ENCODE measurements around the gene UBE2E2.

UBE2E2 gene

GRCh38 chr3:23455084-23455483, 252.0 kb downstream of the UBE2E2 start:
- DNase-seq (ENCODE audit: low read depth): peak; percentile 79
- TF ChIP-seq CTCF (IDR thresholded peaks at IDR 0.05; ENCODE audit: low read depth, low read length) (no peak), MAX (IDR thresholded peaks at IDR 0.05; ENCODE audit: low read depth, low read length) (no peak), MYC (IDR thresholded peaks at IDR 0.05; ENCODE audit: low read depth, low read length) (no peak), POLR2A (IDR thresholded peaks at IDR 0.05; ENCODE audit: extremely low read depth, insufficient read length) (no peak)
- no peak overlapping the region for H3K4me3 ChIP-seq (ENCODE audit: low read depth, low read length)

GRCh38 chr3:23455775-23456174, 252.6 kb downstream of the UBE2E2 start:
- H3K4me3 ChIP-seq (ENCODE audit: low read depth, low read length): no peak overlapping the region
- TF ChIP-seq MYC (IDR thresholded peaks at IDR 0.05; ENCODE audit: low read depth, low read length) (no peak), POLR2A (IDR thresholded peaks at IDR 0.05; ENCODE audit: extremely low read depth, insufficient read length) (no peak), MAX (IDR thresholded peaks at IDR 0.05; ENCODE audit: low read depth, low read length) (no peak), CTCF (IDR thresholded peaks at IDR 0.05; ENCODE audit: low read depth, low read length) (no peak)
- peak; percentile 59 for DNase-seq (ENCODE audit: low read depth)

- TF ChIP-seq MYC (IDR thresholded peaks at IDR 0.05; ENCODE audit: low read depth, low read length) (no peak), CTCF (IDR thresholded peaks at IDR 0.05; ENCODE audit: low read depth, low read length) (no peak), POLR2A (IDR thresholded peaks at IDR 0.05; ENCODE audit: extremely low read depth, insufficient read length) (no peak), MAX (IDR thresholded peaks at IDR 0.05; ENCODE audit: low read depth, low read length) (no peak)
- DNase-seq (ENCODE audit: low read depth): no peak
- H3K4me3 ChIP-seq (ENCODE audit: low read depth, low read length): no peak overlapping the region
Measured at GRCh38 chr3:23457697-23458096, 254.6 kb downstream of the UBE2E2 start.

- TF ChIP-seq MAX (IDR thresholded peaks at IDR 0.05; ENCODE audit: low read depth, low read length) (no peak), CTCF (IDR thresholded peaks at IDR 0.05; ENCODE audit: low read depth, low read length) (no peak), MYC (IDR thresholded peaks at IDR 0.05; ENCODE audit: low read depth, low read length) (no peak), POLR2A (IDR thresholded peaks at IDR 0.05; ENCODE audit: extremely low read depth, insufficient read length) (no peak)
- no peak overlapping the region for H3K4me3 ChIP-seq (ENCODE audit: low read depth, low read length)
- no peak for DNase-seq (ENCODE audit: low read depth)
Measured at GRCh38 chr3:23459465-23459864, 256.3 kb downstream of the UBE2E2 start.

GRCh38 chr3:23459889-23460546, 256.9 kb downstream of the UBE2E2 start:
- TF ChIP-seq MYC (IDR thresholded peaks at IDR 0.05; ENCODE audit: low read depth, low read length) (no peak), CTCF (IDR thresholded peaks at IDR 0.05; ENCODE audit: low read depth, low read length) (no peak), MAX (IDR thresholded peaks at IDR 0.05; ENCODE audit: low read depth, low read length) (no peak), POLR2A (IDR thresholded peaks at IDR 0.05; ENCODE audit: extremely low read depth, insufficient read length) (no peak)
- DNase-seq (ENCODE audit: low read depth): no peak

More at GRCh38 chr3:23459889-23460546, 256.9 kb downstream of the UBE2E2 start:
- no peak overlapping the region for H3K4me3 ChIP-seq (ENCODE audit: low read depth, low read length)
